GM03348 (cell line): Measurements from ENCODE around the gene LIPI.
"Not testable (repeated sequence)": the region's sequence is repeated elsewhere in the genome, so short reads cannot be mapped to it uniquely, and the experiment has no call there.

Experiments
- DNase-seq: peaks from one replicate; pipeline ENCODE4 v3.0.0; 2012; ENCODE audit warnings: low spot score

LIPI gene

GRCh38 chr21:14116080-14116481 is 94.7 kb downstream of the LIPI start:
- DNase-seq, result no peak

GRCh38 chr21:14115646-14116045 is 95.1 kb downstream of the LIPI start:
- DNase-seq, result no peak

- no peak for DNase-seq
Observed at GRCh38 chr21:14114251-14114650, 96.5 kb downstream of the LIPI start.

- DNase-seq, result not testable (repeated sequence)
Observed at GRCh38 chr21:14104564-14104963, 106.2 kb downstream of the LIPI start.

- DNase-seq, result no peak
Observed at GRCh38 chr21:14099570-14099969, 111.2 kb downstream of the LIPI start.

- no peak for DNase-seq
Observed at GRCh38 chr21:14097881-14098499, 112.8 kb downstream of the LIPI start.

GRCh38 chr21:14096577-14096976 is 114.2 kb downstream of the LIPI start:
- DNase-seq, result no peak

GRCh38 chr21:14096172-14096571 is 114.6 kb downstream of the LIPI start:
- DNase-seq, result no peak

GRCh38 chr21:14095056-14095455 is 115.7 kb downstream of the LIPI start:
- no peak for DNase-seq

- DNase-seq, result no peak
Observed at GRCh38 chr21:14092834-14093560, 117.8 kb downstream of the LIPI start.

GRCh38 chr21:14090184-14090583 is 120.6 kb downstream of the LIPI start:
- DNase-seq, result not testable (repeated sequence)

GRCh38 chr21:14088391-14088790 is 122.4 kb downstream of the LIPI start:
- DNase-seq, result no peak

- no peak for DNase-seq
Observed at GRCh38 chr21:14086553-14086952, 124.2 kb downstream of the LIPI start.

- no peak for DNase-seq
Observed at GRCh38 chr21:14084701-14085100, 126.1 kb downstream of the LIPI start.

GRCh38 chr21:14084068-14084501 is 126.7 kb downstream of the LIPI start:
- DNase-seq, result no peak

- DNase-seq, result no peak
Observed at GRCh38 chr21:14080764-14081096, 130.0 kb downstream of the LIPI start.

GRCh38 chr21:14080040-14080763 is 130.6 kb downstream of the LIPI start:
- DNase-seq, result no peak

GRCh38 chr21:14078746-14079375 is 131.9 kb downstream of the LIPI start:
- no peak for DNase-seq

GRCh38 chr21:14076143-14076806 is 134.5 kb downstream of the LIPI start:
- DNase-seq, result no peak

- DNase-seq, result no peak
Observed at GRCh38 chr21:14075346-14076142, 135.2 kb downstream of the LIPI start.

- no peak for DNase-seq
Observed at GRCh38 chr21:14074177-14074576, 136.6 kb downstream of the LIPI start.
